Activated CD8-positive, alpha-beta memory T cell treated with anti-CD3 and anti-CD28 coated beads for 1 hour (primary cell): ENCODE results near the gene ANAPC5.

Experiments used
- DNase-seq, 2 donors: peaks; one replicate each; pipeline ENCODE4 v3.0.0-alpha.2; 2020; ENCODE audit warnings: low read depth in 1 of 2; ENCODE audit errors: extremely low read depth in 1 of 2

The ANAPC5 gene

DNA sequence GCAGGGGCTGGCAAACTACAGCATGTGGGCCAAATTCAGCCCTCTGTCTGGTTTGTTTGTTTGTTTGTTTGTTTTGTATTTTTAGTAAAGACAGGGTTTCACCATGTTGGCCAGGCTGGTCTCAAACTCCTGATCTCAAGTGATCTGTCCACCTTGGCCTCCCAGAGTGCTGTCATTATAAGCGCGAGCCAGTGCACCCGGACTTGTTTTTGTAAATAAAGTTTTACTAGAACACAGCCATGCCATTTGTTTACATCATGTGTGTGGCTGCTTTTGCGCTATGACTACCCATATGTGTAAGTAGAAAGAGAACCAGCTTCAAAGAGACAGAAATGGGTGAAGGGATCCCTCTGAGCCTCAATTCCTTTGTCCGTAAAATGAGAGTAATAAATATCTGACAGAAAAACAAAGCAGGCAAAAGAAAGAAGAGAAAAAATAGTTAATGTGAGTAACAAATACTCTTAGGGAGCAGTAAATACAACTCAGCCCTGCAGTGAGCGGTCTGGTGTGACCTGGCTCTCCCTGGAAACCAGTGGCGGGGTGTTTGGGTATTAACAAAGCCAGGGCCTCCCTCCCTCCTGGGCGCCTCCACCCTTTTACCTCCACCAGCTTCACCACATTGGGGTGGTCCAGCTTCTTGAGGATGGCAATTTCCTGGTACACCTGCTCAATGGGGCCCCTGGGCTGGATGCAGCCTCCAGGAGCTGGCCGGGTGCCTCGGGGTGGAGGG is 88.8 kb downstream of the ANAPC5 start:
- DNase-seq, result no peak

DNA sequence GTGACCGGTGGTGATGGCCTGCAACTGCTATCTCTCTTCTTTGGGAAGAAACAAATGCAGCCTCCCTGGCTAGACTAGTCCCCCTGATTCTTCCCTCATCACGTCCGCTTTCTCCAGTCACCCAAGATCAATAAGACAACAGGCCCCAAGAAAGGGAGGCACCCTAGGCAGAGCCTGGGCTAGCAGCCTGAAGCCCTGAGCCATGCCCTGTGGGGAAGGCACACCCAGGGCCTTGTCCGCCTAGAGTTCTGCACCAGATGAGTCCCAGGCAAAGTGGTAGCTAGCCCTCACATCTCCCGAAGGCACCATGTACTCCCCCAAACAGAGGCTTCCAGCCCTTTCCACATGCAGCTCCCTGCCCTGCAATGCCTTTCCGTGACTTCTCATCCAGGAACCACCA is 90.8 kb downstream of the ANAPC5 start:
- no peak for DNase-seq

- no peak for DNase-seq
Measured at GRCh38 chr12:121260091-121260490, 92.1 kb downstream of the ANAPC5 start.

DNA sequence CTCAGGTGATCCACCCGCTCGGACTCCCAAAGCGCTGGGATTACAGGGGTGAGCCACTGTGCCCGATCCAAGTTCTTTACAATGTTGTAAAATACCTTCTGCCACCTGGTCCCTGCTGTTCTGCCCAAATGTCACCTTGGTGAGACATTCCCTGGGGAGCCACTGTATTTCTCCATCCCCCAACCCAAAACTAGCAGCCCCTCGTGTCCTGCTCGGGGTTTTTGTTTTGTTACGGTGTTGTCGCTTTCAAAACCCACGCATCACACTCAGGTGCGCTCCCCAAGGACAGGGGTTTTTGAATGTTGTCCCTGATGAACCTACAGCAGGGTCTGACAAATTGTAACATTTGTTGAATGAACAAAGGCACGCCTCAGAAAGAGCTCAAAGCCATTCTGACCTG is 93.1 kb downstream of the ANAPC5 start:
- no peak for DNase-seq
